DMS79 (cell line): ENCODE data around the gene TXNRD1.
A peak's percentile ranks its signal among the peaks of the same experiment; 100 is the strongest.

ENCODE experiments used
- DNase-seq: peaks from one replicate; lab custom pipeline; 2025; lab: John Stamatoyannopoulos, UW

The TXNRD1 gene

DNA sequence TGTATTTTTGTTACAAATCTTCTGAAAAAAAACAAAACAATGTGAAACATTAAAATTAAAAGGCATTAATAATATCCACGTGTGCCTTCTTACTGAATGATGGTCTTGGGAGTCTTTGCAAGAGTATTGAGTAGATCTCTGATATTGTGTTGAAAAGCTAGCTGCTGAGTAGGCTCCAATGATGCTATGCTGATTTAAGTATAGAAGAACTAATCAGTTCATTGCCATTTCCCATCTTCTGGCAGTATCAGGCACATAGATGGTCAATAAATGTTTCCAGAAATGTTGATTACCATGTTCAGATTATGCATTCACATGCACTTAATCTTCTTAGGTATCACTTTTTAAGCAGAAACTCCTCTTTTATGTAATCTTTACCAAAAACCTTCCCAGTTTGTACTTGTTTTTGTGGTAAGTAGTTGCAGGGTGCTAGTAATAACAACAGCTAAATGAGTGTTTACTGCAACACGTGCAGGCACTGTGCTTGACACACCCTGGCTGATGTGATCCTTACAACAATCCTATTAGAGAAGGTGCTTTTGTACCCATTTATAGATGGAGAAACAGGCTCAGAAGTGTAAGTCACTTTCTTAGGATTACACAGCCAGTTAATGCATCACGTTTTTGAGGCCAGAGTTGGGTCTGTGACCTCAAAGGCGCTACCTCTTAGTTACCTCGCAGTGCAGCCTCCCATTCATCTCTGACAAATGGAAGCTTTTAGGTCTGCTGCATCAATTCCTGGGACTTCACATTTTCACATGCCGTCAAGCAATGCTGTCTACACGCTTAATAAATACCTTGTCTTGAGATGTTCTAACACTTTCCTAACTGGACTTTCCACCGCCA lies 134.9 kb downstream of the TXNRD1 start:
- DNase-seq = no peak

DNA sequence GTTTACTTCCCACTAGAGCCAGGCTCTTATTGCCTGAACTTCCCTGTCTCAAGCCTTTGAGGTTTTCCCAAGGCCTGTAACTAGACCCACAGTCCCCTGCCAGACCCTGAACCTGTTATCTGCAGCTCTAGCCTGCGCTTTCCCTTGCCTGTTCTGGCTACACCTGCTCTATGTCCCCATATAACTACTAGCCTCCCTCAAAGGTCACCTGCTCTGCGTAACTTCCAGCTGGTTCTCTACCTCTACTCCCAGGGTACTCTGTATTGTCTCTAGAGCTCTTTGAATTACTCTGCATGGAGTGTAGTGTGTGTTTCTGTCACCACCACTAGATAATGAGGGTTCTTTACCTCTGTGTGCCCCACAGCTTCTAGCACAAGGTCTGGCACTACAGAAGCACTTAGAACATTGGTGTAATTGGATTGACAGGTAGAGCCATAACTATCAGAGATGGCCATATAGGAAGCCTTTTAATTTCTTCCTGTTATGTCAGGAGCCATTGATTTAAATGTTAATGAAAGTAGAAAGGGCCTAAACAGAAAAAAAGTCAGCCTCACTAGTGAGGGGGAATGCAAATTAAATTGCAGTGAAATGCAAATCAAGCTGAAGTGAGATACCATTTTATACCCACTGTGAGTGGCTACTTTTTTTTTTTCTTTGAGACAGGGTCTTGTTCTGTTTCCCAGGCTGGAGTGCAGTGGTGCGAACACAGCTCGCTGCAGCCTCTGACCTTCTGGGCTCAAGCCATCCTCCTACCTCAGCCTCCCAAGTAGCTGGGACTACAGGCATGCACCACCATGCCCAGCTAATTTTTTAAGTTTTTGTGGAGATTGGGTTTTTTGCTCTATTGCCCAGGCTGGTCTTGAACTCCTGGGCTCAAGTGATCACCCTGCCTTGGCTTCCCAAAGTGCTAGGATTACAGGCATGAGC lies 135.7 kb downstream of the TXNRD1 start:
- DNase-seq = no peak

DNA sequence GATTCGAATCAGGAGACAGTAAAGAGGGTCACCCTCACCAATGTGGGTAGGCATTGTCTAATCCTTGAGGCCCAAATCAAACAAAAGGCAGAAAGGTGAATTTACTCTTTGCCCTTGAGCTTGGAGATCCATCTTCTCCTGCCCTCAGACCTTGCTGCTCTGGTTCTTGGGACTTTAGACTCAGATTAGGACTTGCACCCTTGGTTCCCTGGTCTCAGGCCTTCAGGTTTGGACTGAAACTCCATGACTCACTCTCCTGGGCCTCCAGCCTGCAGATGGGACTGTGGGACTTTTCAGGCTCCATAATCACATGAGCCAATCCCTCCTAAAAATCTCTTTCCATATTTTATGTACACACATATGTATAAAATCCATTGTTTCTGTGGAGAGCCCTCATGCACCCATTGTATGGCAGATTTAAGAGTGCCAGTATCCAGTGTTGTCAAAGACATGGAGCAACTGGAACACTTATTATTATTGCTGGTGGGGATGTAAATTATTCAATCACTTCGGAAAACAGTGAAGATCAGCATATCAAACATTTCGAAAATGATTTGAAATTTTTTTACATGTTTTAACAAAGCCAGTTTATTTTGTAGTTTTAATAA lies 136.6 kb downstream of the TXNRD1 start:
- DNase-seq = no peak

DNA sequence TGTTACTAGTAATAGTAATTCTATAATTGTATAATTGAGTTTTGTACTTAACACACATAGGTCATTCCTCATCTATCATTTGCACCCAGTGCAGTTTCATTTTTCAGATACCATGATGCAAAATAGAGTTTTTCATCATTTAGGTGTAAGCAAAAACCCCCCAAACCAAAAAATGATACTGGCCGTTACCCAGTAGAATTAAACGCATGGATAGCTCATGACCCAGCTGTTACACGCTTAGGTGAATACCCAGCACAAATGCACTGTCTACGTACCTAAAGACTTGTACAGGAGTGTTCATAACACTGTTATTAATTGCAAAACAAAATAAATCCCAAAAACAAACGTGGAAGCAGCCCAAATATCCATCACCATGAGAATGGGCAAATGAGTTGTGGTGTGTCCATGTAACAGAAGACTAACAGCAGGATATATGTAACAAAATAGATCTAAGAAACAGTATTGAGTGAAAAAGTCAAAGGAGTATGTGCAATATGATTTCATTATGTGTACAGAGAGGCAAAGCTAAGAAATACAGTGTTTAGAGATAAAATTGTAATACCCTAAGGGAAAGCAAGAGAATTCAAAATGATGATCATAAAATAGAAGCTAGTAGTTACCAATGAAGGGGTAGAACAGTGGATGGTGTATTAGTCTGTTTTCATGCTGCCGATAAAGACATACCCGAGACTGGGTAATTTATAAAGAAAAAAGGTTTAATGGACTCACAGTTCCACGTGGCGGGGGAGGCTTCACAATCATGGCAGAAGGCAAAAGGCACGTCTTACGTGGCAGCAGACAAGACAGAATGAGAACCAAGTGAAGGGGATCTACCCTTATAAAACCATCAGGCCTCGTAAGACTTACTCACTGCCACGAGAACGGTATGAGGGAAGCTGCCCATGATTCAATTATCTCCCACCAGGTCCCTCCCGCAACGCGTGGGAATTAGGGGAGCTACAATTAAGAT lies 137.7 kb downstream of the TXNRD1 start:
- no peak for DNase-seq

DNA sequence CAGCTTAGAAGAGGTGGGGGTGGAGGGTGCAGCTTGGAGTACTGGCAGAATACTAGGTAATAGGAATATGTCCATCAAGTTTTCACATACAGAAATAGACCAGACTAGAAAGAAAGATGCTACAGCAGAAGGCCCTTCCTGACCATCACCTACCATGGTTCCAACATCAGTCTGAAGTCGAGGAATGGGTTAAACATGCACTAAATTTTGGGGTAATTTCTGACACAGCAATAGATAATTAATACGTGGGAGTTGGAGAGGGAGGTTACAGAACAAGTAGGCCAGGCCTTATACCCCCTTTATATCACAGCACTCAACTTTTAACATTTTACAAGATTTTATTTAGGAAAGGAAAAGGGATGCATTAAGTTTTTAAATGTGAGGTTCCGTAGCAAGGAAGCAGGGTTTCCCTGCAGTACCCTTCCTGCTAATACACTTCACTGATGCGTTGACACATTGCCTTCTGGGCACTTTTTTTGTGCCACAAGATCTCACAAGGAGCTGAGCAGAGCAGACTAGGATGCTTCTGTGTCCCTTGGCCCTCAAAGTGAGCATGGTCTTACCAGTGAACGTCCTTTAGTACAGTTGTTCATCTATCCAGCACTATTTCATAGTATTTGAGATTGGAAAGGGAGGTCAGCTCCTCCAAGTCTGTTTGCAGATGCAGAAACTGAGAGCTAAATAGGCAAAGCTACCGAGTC lies 138.7 kb downstream of the TXNRD1 start:
- no peak for DNase-seq

DNA sequence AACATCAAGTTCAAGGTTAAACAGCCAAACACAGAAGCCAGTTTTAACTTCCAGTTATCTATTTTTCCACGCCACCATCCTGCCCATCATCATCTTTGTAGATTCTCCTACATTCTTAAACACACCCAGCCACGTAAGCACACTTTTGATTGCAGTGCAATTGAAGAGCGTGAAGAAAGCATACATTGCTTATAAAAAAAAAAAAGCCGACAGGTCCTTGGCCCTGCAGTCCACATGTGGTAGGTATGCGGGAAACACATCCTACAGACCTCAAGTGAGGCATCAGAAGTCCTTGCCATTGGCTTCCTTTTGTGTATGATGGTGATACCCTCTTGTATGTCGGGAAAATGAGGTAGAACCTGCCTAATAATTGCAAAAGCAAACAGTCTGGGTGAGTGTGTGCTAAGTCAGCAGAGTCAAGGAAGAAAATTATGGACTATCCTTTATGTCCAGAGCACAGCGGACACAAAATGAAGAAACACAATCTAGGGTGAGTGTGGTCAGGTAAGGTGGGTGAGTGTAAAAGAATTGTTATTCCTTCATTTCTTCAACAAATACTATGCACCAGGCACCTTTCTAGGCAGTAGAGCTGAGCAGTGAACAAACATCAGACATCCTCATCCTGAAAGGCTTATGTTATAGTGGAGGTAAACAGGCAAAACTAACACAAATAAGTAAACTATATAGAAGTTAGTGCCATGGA lies 139.4 kb downstream of the TXNRD1 start:
- no peak for DNase-seq

DNA sequence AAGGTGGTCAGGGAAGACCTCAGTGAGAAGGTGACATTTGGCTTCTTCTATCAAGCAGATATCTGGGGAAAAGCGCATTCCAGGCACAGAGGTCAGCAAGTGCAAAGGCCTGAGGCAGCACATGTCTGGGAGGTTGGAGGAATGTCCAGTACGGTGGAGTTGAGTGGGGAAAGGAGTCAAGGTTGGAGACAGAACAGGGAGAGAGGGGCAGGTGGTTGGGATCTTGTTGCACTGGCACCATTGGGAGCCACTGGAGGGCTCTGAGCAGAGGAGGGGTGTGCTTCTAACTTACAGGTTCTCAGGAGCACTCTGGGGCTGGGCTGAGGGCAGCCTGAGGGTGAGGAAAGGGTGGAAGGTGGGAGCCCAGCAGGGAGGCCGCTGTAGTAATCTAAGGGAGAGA lies 140.1 kb downstream of the TXNRD1 start:
- DNase-seq = no peak

DNA sequence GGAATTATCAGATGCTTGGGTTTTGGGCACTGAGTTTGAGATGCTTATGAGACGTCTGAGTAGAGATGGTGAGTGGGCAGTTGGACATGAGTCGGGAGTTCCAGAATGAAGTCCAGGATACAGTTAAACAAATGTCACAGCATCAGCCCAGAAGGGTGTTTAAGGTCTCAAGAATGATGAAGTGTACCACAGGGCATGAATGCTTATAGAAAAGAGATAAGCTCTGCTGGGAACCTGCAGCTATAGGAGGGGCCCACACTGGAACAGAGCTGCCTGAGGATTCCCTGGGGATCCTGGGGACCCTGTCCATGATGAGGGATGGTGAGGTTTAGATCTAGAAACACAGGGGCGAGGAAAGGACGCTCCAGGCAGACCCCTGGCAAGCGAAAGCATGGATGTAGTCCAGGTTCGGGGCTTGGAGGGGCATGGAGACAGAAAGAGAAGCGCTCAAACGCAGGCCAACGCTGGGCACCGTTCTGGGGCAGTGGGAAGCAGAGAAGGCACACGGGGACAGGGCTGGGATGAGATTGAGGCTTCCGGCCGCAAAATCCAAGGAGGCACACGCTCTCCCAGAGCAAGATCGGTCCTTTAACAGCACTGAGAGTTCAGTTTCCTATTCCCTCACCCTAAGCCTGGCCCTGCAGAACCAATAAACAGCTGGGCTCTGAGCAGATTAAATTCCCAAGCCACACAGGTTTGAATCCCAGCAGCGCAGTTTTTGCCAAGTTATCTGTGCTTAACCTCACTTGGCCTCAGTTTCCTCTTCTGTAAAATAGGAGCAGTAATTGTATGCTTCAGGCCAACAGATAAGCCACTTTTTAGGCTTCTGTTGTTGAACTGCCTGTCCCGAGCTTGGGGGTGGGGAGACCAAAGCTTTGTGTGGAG lies 140.9 kb downstream of the TXNRD1 start:
- no peak for DNase-seq

DNA sequence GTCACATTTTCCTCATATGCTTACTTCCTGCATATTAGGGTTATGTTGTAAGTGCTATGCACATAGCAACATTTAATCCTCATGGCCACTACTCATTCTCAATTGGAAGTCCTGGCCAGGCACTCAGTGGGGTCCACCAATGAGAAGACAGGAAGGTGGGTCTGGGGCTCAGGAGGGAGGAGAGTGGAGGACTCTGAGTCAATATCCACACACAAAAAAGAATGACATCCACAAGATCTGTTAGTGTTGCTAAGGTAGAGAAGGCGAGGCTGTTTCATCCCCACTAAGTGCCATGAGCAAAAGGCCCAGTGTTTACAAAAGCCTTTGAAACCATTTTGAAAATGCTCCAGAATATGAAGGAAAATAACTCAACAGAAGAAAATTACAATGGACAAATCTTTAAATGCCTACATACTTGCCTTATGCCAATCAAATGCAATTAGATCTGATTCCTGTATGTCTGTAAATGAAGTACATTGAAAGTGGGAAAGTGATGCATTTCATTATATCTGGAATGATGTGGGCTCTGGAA lies 141.9 kb downstream of the TXNRD1 start:
- DNase-seq = no peak

DNA sequence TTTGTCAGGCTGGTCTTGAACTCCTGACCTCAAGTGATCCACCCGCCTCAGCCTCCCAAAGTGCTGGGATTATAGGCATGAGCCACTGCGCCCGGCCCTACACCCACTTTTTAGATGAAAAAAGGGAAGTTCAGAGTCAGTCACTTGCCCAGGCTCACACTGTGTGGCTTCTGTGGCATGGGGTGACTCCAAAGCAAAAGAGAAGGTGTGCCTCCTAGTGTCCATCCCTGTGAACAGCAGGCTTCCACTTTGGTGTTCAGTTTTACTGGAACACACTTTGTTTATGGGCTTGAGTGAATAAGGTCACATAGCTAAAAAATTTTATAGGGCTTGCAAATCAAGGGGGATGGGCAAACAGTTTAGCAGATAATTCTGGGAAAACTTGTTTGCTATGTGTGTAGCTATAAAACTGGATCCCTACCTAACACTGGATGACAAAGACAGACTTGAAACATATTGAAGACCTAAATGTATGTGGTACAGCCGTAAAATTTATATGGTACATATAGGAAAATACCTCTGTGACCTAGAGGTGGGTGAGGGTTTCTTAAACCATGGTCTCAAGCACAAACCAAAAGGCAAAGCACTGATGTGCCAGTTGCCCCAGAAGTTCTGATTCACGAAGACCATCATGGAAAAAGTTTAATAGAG lies 142.9 kb downstream of the TXNRD1 start:
- peak; percentile 5 for DNase-seq

DNA sequence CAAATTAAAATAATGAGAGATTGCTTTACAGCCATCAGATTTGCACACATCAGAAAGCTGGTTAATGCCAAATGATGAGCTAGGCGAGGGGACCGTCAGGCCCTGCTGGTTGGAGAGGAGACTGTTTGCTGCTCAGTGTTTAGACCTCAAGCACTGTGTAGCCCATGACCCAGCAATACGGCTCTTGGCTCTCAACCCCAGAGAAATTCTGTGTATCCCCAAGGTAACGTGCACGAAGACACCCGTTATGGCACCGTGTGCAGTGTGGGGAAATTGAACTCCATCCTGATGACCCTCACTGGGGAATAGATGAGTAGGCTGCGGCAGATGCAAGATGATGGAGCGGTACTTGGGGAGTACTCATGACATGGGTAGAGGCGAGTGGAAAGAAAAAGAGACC lies 143.6 kb downstream of the TXNRD1 start:
- DNase-seq = no peak

DNA sequence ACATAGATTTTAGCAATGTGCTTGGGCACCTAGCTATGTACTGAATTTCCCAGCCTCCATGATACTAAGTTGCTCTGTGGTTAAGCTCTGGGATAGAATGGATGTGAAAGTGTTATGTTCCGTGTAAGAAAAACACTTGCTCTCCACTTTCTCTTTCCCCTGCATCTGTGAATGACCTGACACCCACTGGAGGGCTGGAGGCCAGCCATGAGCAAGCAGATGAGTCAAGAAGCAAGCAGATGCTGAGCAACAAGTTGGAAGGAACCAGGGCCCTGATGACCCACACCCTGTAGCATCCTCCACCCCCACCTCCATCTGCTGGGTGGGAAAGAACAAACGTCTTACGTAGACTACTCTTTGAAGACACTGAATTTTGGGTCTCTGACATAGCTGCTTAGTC lies 144.6 kb downstream of the TXNRD1 start:
- no peak for DNase-seq

DNA sequence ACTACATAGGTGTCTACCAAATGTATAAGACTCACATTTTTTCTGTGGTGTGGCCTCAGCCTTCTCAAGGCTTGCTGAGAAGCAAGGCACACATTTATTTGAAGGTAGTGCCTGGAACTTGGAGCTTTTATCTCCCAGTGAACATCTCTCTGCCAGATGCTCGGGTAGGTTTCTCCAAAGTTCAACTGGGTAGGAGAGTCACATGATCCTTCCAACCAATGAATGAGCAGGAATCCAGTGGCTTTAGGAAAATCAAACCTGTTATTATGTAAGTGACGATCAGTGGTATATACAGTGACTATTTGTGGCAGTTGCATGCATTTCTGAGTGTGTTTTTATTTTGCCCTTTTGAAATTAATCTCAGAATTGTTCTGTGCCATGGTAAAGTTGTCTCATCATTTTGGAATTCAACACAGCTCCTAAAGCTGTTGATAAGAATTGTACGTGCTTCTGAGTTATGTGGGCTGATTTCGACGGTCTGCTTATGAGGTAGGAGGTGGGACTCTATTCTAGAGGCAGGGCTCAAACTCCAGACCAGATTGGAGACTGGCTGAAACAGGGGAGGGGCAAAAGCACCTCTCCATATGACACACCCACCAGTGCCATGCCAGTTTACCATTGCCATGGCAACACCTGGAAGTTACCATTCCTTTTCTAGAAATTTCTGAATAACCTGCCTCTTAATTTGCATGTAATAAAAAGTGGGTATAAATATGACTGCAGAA lies 145.6 kb downstream of the TXNRD1 start:
- DNase-seq = no peak

DNA sequence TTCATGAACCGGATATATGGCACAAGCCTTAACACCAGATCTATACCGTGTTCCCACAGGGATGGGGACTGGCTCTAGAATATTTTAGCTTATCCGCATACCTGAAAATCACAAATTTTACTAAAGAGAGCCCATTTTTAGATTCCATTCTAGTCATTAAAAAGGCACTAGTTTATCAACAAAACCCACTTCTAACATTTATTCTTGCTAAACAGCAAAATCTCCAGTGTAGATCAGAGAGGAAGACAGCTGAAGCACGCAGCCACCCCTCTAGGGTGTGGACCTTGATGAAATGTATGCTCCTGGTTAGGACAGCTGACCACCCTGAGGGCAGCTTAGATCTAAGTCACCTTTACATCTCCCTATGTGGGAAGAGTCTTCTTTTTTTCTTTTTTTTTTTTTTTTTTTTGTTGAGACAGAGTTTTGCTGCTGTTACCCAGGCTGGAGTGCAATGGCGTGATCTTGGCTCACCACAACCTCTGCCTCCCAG lies 150.4 kb downstream of the TXNRD1 start:
- DNase-seq = no peak

DNA sequence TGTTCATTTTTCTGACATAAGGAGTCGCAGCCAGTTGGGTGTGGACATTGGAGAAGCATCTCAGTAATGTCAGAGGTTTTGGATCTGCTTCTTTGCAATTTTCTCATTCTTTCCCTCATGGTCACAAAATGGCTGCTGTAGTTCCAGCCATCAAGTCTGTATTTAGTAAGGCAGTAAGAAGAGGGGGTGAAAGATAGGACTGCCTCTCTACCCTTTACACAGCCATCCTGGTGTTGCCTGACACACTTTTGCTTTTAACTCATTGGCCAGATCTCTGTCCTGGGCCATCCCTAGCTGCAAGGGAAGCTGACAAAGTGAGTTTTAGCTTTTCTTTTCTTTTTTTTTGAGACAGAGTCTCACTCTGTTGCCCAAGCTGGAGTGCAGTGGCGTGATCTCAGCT lies 154.1 kb downstream of the TXNRD1 start:
- DNase-seq = no peak

DNA sequence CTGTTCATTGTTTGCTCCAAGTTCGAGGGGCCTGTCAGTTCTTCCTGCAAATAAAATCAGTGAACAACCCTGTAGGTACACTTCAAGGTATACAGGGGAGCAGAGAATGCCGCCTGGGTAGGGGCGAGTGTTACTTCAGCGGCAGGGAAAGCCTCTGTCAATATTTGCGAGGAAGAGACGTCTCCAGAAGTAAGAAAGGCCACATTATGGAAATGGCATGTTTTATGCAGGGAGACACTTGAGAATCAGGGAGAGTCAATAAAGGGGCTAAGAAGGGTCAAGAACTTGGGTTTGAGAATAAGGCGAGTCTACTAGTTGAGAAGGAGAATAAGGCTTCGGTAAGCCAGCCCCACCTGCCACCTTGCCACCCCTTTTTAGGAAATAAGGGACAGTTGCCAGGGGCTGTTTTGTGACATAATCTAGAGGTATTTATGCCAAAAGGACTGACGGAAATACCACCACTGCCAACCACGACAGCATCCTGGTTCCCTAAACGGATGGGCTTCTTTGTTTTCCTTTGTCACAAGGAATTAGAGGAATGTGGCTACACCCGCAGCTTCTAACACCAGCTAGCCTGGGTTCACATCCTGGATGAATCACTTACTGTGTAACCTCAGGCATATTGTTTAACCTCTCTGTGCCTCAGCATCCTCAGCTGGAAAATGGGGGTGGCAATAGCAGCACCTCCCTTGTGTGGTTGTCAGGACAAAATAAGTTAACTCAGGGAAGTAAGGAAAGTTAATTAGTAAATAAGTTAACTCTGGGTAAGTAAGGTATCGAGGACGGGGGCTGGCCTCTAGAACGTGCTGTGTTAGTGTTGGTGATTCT lies 155.7 kb downstream of the TXNRD1 start:
- no peak for DNase-seq
